ENCODE results near the gene SSH2.

DNA sequence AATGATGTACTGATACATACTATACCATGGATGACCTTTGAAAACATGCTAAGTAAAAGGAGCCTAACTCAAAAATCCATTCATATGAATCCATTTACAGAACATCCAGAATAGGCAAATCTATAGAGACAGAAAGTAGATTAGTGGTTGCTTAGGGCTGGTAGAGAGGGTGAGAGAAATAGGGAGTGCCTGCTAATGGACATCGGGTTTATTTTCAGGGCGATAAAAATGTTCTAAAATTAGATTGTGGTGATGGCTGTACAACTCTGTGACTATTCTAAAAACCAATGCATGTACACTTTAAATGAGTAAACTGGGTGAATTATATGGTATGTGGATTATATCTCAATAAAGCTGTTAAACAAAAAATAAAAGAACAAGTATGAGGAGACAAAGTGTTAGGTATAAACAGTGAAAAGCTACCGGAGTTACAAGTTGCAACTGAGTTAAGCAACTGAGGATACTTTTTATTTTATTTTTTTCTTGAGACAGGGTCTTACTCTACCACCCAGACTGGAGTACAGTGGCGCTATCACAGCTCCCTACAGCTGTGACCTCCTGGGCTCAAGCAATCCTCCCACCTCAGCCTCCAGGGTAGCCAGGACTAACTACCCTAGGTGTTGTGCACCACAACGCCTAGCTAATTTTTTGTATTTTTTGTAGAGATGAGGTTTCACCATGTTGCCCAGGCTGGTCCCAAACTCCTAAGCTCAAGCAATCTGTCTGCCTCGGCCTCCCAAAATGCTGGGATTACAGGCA, 231.8 kb downstream of the SSH2 start:
- TF ChIP-seq POLR2A (IDR thresholded peaks at IDR 0.05), result no peak
- TF ChIP-seq, protein P1, sequence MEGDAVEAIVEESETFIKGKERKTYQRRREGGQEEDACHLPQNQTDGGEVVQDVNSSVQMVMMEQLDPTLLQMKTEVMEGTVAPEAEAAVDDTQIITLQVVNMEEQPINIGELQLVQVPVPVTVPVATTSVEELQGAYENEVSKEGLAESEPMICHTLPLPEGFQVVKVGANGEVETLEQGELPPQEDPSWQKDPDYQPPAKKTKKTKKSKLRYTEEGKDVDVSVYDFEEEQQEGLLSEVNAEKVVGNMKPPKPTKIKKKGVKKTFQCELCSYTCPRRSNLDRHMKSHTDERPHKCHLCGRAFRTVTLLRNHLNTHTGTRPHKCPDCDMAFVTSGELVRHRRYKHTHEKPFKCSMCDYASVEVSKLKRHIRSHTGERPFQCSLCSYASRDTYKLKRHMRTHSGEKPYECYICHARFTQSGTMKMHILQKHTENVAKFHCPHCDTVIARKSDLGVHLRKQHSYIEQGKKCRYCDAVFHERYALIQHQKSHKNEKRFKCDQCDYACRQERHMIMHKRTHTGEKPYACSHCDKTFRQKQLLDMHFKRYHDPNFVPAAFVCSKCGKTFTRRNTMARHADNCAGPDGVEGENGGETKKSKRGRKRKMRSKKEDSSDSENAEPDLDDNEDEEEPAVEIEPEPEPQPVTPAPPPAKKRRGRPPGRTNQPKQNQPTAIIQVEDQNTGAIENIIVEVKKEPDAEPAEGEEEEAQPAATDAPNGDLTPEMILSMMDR (IDR thresholded peaks at IDR 0.05 in 4 of 5, conservative IDR thresholded peaks at IDR 0.05 in 1 of 5), result no peak
